Choroid plexus epithelial cell (primary cell): Measurements from ENCODE around the gene CD68.

ENCODE experiments used
- DNase-seq: peaks from one replicate; pipeline ENCODE4 v3.0.0-alpha.2; 2010; ENCODE audit warnings: low read depth
- H3K4me3 ChIP-seq: 2 replicates; pipeline ENCODE4 v1.5.1; 2011; ENCODE audit warnings: low read depth, mild to moderate bottlenecking, control low read depth, low read length, moderate library complexity
- TF ChIP-seq, protein P1 (sequence below): conservative IDR thresholded peaks from 2 replicates; pipeline ENCODE4 v1.5.1; 2011; ENCODE audit warnings: low read depth, mild to moderate bottlenecking, control low read depth, inconsistent platforms, low read length, moderate library complexity

Gene CD68

DNA sequence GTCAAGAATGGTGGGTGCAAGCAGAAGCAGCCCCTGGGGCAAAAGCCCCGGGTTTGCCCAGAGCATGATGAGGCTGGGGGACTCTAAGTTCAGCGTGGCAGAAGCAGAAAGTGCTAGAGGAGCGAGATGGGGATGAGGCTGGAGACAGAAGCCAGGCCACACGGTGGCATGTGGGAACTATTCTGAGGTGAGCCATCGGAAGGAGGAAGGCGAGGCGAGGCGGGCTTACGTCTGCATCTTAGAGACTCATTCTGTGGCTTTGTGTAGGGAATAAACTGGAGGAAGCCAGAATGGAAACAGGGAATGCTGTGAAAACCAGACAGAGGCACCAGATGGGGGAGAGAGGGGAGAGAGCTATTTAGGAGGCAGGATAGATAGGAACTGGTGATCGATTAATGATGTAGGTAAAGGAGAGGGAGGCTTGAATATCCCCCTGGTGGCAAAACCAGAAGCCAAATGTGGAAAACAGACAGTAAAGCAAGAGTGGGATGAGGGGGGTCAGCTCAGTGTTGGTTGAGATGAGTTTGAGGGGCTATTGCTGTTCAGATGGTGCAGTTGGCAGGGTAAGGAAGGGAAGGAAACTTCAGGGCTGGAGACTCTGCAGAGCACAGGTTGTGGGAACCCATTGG is 24.0 kb upstream of the CD68 start:
- TF ChIP-seq, protein P1, sequence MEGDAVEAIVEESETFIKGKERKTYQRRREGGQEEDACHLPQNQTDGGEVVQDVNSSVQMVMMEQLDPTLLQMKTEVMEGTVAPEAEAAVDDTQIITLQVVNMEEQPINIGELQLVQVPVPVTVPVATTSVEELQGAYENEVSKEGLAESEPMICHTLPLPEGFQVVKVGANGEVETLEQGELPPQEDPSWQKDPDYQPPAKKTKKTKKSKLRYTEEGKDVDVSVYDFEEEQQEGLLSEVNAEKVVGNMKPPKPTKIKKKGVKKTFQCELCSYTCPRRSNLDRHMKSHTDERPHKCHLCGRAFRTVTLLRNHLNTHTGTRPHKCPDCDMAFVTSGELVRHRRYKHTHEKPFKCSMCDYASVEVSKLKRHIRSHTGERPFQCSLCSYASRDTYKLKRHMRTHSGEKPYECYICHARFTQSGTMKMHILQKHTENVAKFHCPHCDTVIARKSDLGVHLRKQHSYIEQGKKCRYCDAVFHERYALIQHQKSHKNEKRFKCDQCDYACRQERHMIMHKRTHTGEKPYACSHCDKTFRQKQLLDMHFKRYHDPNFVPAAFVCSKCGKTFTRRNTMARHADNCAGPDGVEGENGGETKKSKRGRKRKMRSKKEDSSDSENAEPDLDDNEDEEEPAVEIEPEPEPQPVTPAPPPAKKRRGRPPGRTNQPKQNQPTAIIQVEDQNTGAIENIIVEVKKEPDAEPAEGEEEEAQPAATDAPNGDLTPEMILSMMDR, result peak; percentile 43
- no peak overlapping the region for H3K4me3 ChIP-seq
- no peak for DNase-seq

DNA sequence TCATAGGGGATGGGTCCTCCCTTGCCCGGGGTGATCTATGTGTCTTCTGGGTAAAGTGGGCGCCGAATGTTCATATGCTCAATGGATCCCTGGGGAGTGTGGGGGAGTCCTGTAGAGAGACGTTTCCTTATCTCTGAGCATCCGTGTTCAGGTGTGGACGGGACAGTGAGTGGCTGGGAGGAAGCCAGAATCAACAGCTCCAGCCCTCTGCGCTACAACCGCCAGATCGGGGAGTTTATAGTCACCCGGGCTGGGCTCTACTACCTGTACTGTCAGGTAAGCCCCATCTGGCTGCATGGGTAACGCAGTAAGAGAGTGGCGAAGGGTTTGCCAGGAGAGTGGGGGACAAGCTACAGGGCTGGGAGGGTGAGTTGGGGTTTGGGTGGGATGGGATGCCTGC is 22.8 kb upstream of the CD68 start:
- TF ChIP-seq, protein P1, result no peak
- H3K4me3 ChIP-seq, result no peak overlapping the region
- DNase-seq, result no peak

DNA sequence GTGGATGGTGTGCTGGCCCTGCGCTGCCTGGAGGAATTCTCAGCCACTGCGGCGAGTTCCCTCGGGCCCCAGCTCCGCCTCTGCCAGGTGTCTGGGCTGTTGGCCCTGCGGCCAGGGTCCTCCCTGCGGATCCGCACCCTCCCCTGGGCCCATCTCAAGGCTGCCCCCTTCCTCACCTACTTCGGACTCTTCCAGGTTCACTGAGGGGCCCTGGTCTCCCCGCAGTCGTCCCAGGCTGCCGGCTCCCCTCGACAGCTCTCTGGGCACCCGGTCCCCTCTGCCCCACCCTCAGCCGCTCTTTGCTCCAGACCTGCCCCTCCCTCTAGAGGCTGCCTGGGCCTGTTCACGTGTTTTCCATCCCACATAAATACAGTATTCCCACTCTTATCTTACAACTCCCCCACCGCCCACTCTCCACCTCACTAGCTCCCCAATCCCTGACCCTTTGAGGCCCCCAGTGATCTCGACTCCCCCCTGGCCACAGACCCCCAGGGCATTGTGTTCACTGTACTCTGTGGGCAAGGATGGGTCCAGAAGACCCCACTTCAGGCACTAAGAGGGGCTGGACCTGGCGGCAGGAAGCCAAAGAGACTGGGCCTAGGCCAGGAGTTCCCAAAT is 22.2 kb upstream of the CD68 start:
- no peak for DNase-seq
- H3K4me3 ChIP-seq, result no peak overlapping the region
- TF ChIP-seq, protein P1, result no peak

DNA sequence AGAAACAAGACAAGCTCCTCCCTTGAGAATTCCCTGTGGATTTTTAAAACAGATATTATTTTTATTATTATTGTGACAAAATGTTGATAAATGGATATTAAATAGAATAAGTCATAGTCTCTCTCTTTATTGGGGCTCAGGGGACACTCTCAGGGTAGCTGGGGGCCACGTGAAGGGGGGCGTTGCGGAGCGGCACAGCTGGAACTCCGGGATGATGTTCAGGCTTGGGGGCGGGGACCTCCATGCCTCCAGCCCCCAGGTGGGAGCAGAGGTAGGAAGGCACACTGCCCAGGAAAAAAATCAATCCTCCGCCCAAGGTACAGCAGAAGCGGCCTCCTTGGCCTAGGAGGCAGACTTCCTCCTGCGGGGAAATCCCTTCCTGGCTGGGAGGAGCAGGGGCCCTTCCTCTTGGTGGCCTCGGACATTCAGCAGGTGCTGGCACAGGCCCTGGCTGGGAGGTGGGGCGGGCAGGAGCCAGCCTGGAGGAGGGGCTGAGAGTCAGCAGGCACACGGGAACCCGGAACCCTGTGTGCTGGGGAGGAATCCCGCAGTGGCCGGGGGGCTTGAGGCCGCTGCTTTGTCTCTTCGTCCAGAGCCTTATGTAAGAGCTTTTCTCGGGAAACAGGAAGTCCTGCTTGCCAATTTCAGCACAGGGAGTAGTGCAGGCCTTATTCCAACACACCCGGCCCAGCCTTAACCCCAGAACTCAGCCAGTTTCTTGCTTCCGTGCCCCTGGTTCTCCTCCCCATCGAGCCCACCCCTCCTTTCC is 21.5 kb upstream of the CD68 start:
- TF ChIP-seq, protein P1, result no peak
- H3K4me3 ChIP-seq, result peak overlapping the region; percentile 43
- peak; percentile 75 for DNase-seq

DNA sequence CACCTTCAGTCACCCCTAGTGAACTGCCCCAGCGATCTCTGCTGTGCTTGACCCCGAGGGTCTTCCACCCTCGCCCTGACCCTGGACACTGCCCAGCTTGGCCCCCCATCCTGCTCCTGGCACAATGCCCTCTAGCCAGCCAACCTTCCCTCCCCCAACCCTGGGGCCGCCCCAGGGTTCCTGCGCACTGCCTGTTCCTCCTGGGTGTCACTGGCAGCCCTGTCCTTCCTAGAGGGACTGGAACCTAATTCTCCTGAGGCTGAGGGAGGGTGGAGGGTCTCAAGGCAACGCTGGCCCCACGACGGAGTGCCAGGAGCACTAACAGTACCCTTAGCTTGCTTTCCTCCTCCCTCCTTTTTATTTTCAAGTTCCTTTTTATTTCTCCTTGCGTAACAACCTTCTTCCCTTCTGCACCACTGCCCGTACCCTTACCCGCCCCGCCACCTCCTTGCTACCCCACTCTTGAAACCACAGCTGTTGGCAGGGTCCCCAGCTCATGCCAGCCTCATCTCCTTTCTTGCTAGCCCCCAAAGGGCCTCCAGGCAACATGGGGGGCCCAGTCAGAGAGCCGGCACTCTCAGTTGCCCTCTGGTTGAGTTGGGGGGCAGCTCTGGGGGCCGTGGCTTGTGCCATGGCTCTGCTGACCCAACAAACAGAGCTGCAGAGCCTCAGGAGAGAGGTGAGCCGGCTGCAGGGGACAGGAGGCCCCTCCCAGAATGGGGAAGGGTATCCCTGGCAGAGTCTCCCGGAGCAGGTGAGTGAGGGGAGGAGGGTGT is 20.7 kb upstream of the CD68 start, which contains the start of gene TNFSF13:
TNFSF13 (plus strand) TSS at position 207 of the 776 bp plus-strand sequence; CDS start at position 497, 290 bp downstream.
- no peak for DNase-seq
- TF ChIP-seq, protein P1, result no peak
- H3K4me3 ChIP-seq, result peak within 1 kb of the TSS; percentile 43

DNA sequence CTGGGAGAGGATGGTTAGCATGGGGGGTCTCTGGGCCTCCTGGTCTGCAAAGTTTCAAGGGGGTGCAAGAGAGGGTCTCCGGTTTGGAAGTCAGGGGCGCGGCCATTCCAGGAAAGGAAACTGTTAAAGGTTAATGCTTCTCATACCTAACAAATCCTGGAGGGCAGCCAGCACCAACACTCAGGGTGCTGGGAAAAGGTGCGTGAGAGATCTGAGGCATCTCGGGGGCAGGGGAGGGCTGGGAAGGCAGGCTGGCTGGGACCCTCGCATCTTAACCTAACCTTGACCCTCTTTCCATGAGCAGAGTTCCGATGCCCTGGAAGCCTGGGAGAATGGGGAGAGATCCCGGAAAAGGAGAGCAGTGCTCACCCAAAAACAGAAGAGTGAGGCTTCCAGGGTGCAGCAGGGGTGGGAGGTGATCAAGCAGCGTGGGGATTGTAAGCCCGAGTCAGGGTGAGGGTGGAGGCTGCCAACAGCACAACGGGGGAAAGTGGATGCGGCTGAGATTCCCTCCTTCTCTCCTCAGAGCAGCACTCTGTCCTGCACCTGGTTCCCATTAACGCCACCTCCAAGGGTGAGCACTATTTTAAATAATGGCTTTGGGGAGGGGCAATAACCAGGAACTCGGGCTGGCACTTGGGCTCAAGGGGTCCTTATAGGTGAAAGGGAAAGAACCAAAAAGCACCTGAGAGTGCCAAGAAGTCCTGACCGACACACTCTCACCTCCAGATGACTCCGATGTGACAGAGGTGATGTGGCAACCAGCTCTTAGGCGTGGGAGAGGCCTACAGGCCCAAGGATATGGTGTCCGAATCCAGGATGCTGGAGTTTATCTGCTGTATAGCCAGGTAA is 19.9 kb upstream of the CD68 start:
- no peak overlapping the region for H3K4me3 ChIP-seq

More for the DNA sequence above, 19.9 kb upstream of the CD68 start:
- TF ChIP-seq, protein P1, result no peak
- no peak for DNase-seq
